Tibial nerve (tissue), 4 donors: Measurements from ENCODE around the gene ITGA3. TPM values are rescaled to one million over a fixed set of nuclear protein-coding genes. Genes with fewer than 3 reads are reported as not detected.
A peak's percentile ranks its signal among the peaks of the same experiment; 100 is the strongest.

ENCODE experiments used
- DNase-seq, 2 donors: peaks; one replicate each; pipeline ENCODE4 v3.0.0-alpha.2; 2019; ENCODE audit warnings: low spot score in 2 of 2
- H3K27ac ChIP-seq, 4 donors: fragments of 200-600 bp; sonication (generic) in 3 of 4; one replicate each; pipeline ENCODE4 v1.5.1; 2017 to 2019; ENCODE audit warnings: mild to moderate bottlenecking in 1 of 4
- H3K27me3 ChIP-seq, 2 donors: fragments of 200-600 bp; sonication (generic) in 1 of 2; one replicate each; pipeline versions ENCODE4 v1.5.1 to v1.6.0; 2017 to 2019
- H3K36me3 ChIP-seq, 3 donors: fragments of 200-600 bp; sonication (generic); one replicate each; pipeline ENCODE4 v1.5.1; 2018 to 2019
- H3K4me1 ChIP-seq, 4 donors: fragments of 200-600 bp; sonication (generic) in 3 of 4; one replicate each; pipeline ENCODE4 v1.5.1; 2017 to 2019
- H3K4me3 ChIP-seq, 4 donors: fragments of 200-600 bp; sonication (generic) in 3 of 4; one replicate each; pipeline ENCODE4 v1.5.1; 2017 to 2019; ENCODE audit warnings: mild to moderate bottlenecking in 1 of 4, moderate library complexity in 1 of 4
- H3K9me3 ChIP-seq, 4 donors: fragments of 200-600 bp; sonication (generic) in 3 of 4; one replicate each; pipeline ENCODE4 v1.5.1; 2017 to 2019
- CTCF ChIP-seq, 5 experiments: fragments of 200-600 bp in 3 of 5; fragments of 450-650 bp in 2 of 5; sonication (generic) in 3 of 5; IDR thresholded peaks; one replicate each; pipeline ENCODE4 v1.5.1; 2016 to 2019; ENCODE audit warnings: antibody characterized with exemption in 5 of 5, mild to moderate bottlenecking in 3 of 5, moderate library complexity in 2 of 5
- EP300 ChIP-seq, 2 donors: sonication (generic); formaldehyde crosslinking; IDR thresholded peaks; one replicate each; pipeline ENCODE4 v1.6.1; 2017; ENCODE audit warnings: antibody characterized with exemption in 2 of 2, mild to moderate bottlenecking in 1 of 2
- POLR2A ChIP-seq, 2 donors: fragments of 450-650 bp; IDR thresholded peaks; one replicate each; pipeline ENCODE4 v1.6.1; 2017; ENCODE audit warnings: antibody characterized with exemption in 2 of 2, mild to moderate bottlenecking in 2 of 2, moderate library complexity in 2 of 2
- WGBS, 2 donors: methylation state at CpG; one replicate each; pipeline ENCODE4 v1.1.5; 2018; 5-methylcytosine and 5-hydroxymethylcytosine counted together
- total RNA-seq, 4 donors: library from RNA; depleted of rRNA; stranded (reverse); fragments of >200 nt; gene quantifications; one replicate each; pipeline ENCODE4 v1.1.0, GENCODE V29; 2016

The ITGA3 gene
- total RNA-seq, 4 donors from 2014 or later, result 59.2 to 85.7 (median 69.1) TPM

GRCh38 chr17:50018909-50019308, 37.0 kb upstream of the ITGA3 start:
- no peak for DNase-seq
- peaks cover 0 to 10% (median 0%) of the 10 kb centered on the region in 4 donors for H3K9me3 ChIP-seq
- no peaks in the 10 kb centered on the region for H3K4me1 ChIP-seq
- TF ChIP-seq CTCF (IDR thresholded peaks at IDR 0.05), result no peak
- no peak for TF ChIP-seq EP300 (IDR thresholded peaks at IDR 0.05)
- no peak for TF ChIP-seq POLR2A (IDR thresholded peaks at IDR 0.05)
- WGBS, 2 donors, result 83 to 90% methylated on average over 1 of the region's 1 CpG
- H3K4me3 ChIP-seq, result no peak overlapping the region
- H3K27me3 ChIP-seq, result no peaks in the 10 kb centered on the region
- H3K27ac ChIP-seq, result no peak overlapping the region
- no peaks in the 10 kb centered on the region for H3K36me3 ChIP-seq

DNA sequence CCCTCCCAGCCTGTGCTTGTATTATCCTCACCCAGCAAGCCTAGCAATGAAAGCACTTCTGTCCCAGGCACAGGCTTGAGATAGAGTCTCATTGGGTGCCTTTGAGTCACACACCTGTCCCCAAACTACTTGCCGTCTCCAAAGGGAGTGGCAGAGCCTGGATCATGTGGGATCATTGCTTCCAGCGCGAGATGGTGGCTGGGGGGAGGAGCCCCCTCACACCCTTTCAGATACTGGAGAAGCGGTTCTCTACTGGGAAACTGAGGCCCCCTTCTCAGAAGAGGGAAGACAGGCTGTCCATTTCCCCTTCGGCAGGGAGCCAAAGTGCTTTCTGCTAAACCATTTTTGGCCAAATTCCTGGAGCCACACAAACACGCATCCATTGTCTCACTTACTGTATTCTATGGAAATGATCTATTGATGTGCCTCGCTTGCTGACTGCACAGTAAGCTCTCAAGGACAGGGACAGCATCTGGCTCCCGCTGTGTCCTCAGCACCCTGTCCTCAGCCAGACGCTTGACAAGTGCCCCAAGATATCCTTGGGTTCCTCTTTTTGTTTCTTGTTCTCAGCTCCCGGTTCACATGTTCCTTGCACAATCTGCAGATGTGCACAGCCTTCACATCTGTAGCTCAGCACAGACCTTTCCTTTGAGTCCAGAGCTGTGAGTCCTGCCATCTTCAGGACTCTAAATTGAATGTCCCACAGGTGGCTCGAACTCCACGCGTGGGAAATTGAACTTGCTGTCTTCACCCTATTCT, 34.9 kb upstream of the ITGA3 start:
- Histone ChIP-seq H3K27me3 (no peaks in the 10 kb centered on the region), H3K9me3 (no peaks in the 10 kb centered on the region), H3K4me1 (no peaks in the 10 kb centered on the region), H3K4me3 (no peak overlapping the region), H3K27ac (no peak overlapping the region), H3K36me3 (no peaks in the 10 kb centered on the region)
- 54 to 62% methylated on average over 13 of the region's 13 CpGs for WGBS, 2 donors
- TF ChIP-seq EP300 (IDR thresholded peaks at IDR 0.05) (no peak), POLR2A (IDR thresholded peaks at IDR 0.05) (no peak), CTCF (IDR thresholded peaks at IDR 0.05) (no peak)
- no peak for DNase-seq

DNA sequence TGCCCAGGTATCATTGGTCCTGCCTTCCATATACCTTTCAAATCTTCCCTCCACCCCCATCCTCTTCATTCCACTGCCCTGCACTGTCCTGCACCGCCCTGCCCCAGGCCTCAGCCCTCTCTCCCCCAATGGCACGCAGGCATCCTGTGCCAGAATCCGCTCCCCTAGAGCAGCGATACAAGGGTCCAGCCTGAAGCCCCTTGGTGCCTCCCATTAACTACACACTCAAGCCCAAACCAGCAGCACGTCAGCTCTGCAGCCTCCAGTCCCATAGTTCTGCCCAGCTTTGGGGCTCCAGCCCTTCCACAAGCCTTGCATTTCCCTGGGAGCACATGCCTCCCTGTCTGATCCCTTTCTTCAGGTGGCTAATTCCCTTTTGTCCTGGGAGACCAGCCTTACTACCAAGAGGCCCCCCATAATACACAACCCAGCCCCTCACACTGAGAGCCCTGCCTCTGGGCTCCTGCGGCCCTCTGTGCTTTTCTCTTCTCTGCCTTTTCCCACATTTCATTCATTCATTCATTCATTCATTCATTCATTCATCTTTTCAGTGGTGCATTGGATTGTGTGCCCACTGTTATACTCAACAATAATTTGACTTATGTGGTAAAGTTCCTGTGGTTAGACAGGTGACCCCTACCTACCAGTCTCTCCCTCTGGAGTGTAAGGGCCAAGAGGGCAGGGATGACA, 34.1 kb upstream of the ITGA3 start:
- 88 to 91% methylated on average over 6 of the region's 6 CpGs for WGBS, 2 donors
- DNase-seq, result no peak
- no peaks in the 10 kb centered on the region for H3K27me3 ChIP-seq
- TF ChIP-seq POLR2A (IDR thresholded peaks at IDR 0.05), result no peak
- H3K36me3 ChIP-seq, result no peaks in the 10 kb centered on the region
- H3K9me3 ChIP-seq, result no peaks in the 10 kb centered on the region
- H3K4me1 ChIP-seq, result peaks cover 0 to 2% (median 0%) of the 10 kb centered on the region in 4 donors
- H3K4me3 ChIP-seq, result no peak overlapping the region
- no peak overlapping the region for H3K27ac ChIP-seq

- DNase-seq, result no peak
- Histone ChIP-seq H3K4me1 (peaks cover 0 to 9% (median 7%) of the 10 kb centered on the region in 4 donors), H3K9me3 (no peaks in the 10 kb centered on the region), H3K4me3 (no peak overlapping the region), H3K27me3 (no peaks in the 10 kb centered on the region), H3K27ac (no peak overlapping the region), H3K36me3 (no peaks in the 10 kb centered on the region)
- TF ChIP-seq CTCF (IDR thresholded peaks at IDR 0.05) (no peak), EP300 (IDR thresholded peaks at IDR 0.05) (no peak), POLR2A (IDR thresholded peaks at IDR 0.05) (no peak)
- WGBS, 2 donors, result 43% methylated on average over 6 of the region's 6 CpGs
Observed at GRCh38 chr17:50022463-50023130, 33.3 kb upstream of the ITGA3 start.

- Histone ChIP-seq H3K9me3 (no peaks in the 10 kb centered on the region), H3K27me3 (no peaks in the 10 kb centered on the region), H3K36me3 (no peaks in the 10 kb centered on the region), H3K4me1 (peaks cover 0 to 18% (median 11%) of the 10 kb centered on the region in 4 donors), H3K4me3 (no peak overlapping the region), H3K27ac (no peak overlapping the region)
- TF ChIP-seq CTCF (IDR thresholded peaks at IDR 0.05) (no peak), EP300 (IDR thresholded peaks at IDR 0.05) (peak in 1 of 2 donors; percentile 39), POLR2A (IDR thresholded peaks at IDR 0.05) (no peak)
- 64 to 65% methylated on average over 8 of the region's 8 CpGs for WGBS, 2 donors
- no peak for DNase-seq
Observed at GRCh38 chr17:50023520-50023919, 32.4 kb upstream of the ITGA3 start.
